Subcutaneous adipose tissue (tissue), 4 donors: ENCODE measurements around the gene AGBL1. TPM values are rescaled to one million over a fixed set of nuclear protein-coding genes. Genes with fewer than 3 reads are reported as not detected.

ENCODE experiments used
- total RNA-seq, 4 donors: library from RNA; depleted of rRNA; stranded (reverse); fragments of >200 nt; gene quantifications; one replicate each; pipeline ENCODE4 v1.1.0, GENCODE V29; 2016
- TF ChIP-seq, protein P1 (sequence below): fragments of 450-650 bp; IDR thresholded peaks from one replicate; pipeline ENCODE4 v1.5.1; 2016; ENCODE audit warnings: low read depth, mild to moderate bottlenecking, control low read depth, antibody characterized with exemption, moderate library complexity

Gene AGBL1
- total RNA-seq, 4 donors from 2014 or later, result not detected

DNA sequence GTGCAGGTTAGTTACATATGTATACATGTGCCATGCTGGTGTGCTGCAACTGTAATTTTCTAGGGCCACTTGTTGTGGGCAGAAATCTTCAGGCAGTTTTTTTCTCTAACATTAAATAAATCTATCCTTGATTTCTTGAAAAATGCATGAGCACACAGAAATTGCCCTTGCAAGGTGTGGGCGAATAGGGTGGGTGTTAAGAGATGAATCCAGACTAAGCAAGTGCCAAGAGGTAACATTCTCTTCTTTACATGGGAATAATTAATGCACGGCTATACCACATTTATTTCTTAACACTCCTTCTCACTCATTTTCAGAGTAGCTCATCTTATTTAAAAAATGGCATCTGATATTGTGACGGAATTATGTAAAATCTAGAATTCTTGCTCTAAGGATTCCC lies 719.6 kb downstream of the AGBL1 start:
- TF ChIP-seq, protein P1, sequence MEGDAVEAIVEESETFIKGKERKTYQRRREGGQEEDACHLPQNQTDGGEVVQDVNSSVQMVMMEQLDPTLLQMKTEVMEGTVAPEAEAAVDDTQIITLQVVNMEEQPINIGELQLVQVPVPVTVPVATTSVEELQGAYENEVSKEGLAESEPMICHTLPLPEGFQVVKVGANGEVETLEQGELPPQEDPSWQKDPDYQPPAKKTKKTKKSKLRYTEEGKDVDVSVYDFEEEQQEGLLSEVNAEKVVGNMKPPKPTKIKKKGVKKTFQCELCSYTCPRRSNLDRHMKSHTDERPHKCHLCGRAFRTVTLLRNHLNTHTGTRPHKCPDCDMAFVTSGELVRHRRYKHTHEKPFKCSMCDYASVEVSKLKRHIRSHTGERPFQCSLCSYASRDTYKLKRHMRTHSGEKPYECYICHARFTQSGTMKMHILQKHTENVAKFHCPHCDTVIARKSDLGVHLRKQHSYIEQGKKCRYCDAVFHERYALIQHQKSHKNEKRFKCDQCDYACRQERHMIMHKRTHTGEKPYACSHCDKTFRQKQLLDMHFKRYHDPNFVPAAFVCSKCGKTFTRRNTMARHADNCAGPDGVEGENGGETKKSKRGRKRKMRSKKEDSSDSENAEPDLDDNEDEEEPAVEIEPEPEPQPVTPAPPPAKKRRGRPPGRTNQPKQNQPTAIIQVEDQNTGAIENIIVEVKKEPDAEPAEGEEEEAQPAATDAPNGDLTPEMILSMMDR, result no peak

DNA sequence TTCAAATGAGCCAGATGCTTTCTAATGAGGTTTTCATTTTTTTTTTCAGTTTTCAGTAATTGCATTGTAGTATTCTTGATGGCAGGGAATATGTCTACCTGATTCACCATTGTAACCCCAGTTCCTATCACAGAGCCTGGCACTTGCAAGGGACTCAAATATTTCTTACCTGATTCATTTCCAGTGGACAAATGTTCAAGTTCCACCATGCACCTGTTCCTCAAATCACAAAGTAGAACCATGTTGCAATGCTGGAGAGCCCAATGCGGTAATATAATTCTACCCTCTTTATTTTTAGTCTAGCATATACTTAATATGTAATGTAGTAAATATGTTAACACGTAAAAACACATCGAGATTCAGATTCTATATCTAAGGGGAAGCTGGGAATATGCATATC lies 722.6 kb downstream of the AGBL1 start:
- TF ChIP-seq, protein P1, result no peak

DNA sequence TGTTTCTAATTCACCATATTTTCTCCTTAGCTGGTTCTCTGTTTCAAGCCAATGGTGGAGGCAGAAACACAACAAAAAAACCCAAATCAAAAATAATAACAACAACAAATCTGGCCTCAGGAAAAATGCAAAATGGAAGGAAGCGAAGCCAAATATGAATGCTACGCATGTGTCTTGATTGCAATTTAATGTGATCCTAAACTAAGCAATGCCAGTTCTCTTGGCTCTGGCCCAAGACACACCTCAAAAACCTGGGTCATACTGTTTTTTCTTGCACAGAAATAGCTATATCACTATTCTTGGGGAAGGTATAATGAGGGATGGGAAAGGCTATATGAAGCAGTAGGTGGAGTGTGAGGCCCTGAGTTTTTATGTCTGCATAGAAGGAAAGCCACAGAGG lies 724.7 kb downstream of the AGBL1 start:
- TF ChIP-seq, protein P1, result no peak

DNA sequence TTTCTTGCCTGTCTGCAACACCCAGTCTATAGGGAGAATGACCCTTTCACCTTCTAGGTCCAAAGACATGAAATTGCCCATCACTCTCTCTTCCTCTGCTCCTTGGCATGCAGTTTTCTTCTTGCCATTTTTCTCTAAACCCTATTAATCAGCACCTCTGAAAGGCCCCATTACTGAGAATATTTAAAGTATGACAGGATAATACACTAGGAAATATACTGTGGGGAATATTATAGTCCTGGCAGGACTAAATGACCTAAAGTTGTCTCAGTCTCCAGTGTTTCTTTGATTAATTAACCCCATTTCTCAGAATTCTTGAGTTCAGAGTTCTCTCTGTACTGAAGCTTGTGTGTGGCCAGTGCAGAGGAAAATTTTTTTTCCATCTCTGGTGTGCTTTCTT lies 730.7 kb downstream of the AGBL1 start:
- TF ChIP-seq, protein P1, result no peak

DNA sequence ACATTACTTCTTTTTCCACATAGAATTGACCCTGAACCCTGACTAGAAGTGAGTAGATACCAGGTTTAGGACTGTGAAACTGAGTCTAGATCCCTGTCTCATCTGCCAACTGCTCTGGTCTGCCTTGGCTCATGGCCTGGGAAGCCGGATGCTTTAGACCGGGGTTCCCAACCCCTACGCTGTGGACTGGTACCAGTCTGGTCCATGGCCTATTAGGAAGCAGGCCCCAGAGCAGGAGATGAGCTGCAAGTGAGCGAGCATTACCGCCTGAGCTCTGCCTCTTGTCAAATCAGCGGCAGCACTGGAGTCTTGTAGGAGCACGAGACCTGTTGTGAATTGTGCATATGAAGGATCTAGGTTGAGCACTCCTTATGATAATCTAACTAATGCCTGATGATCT lies 734.2 kb downstream of the AGBL1 start:
- TF ChIP-seq, protein P1, result no peak

DNA sequence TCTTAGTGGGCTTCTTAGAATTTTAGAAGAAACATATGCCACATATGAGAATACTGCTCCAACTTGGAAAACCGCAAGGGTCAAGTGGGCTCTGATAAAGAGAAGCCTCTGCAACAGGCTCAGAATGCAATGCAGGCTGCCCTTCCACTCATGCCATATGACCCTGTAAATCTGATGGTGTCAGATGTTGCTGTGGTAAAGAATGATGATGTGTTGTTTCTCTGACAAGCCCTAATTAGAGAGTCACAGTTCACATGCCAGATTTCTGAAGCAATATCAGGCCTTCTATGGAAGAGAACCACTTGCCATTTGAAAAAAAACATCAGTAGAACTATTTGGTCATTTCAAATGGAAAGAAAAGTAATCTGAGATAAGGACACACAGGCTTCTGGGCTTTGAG lies 749.6 kb downstream of the AGBL1 start:
- TF ChIP-seq, protein P1, result no peak

DNA sequence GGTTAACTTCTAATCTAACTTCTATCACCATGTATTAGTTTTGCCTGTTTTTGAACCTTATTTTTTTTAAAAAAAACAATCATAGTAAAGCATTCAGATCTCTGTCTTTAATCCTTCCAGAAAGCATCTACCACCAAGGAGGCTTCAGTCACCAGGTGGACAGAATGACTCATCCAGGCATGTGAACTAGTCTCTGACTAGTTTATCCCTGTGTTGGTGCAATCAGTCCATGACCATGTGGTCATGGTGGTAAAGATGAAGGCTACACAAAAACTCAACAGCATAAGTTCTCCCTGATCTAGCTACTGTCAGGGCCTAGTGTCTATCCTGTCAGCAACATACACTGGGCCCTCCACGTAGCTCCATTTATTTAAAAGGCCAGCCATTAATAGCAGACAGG lies 750.6 kb downstream of the AGBL1 start:
- TF ChIP-seq, protein P1, result no peak
